NCI-H2196 treated with DMSO at 0.1 percent for 48 hours (cell line): ENCODE data around the gene SEC14L1.
"Not testable (repeated sequence)": the region's sequence is repeated elsewhere in the genome, so short reads cannot be mapped to it uniquely, and the experiment has no call there.

Experiments
- DNase-seq: peaks from one replicate; lab custom pipeline; 2025; ENCODE audit not compliant: unreplicated experiment; lab: John Stamatoyannopoulos, UW

The SEC14L1 gene

DNA sequence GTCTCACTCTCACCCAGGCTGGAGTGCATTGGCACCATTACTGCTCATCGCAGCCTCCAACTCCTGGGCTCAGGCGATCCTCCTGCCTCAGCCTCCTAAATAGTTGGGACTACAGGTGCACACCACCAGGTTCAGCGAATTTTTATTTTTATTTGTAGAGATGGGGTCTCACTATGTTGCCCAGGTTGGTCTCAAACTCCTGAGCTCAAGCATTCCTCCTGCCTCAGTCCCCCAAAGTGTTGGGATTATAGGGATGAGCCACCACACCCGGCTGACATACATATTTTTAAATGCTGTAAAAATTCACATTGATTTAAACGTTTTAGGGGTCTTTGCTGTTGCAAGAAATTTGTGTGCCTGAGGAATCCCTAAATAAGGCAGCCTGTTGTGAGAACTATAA, 24.8 kb upstream of the SEC14L1 start:
- no peak for DNase-seq

DNA sequence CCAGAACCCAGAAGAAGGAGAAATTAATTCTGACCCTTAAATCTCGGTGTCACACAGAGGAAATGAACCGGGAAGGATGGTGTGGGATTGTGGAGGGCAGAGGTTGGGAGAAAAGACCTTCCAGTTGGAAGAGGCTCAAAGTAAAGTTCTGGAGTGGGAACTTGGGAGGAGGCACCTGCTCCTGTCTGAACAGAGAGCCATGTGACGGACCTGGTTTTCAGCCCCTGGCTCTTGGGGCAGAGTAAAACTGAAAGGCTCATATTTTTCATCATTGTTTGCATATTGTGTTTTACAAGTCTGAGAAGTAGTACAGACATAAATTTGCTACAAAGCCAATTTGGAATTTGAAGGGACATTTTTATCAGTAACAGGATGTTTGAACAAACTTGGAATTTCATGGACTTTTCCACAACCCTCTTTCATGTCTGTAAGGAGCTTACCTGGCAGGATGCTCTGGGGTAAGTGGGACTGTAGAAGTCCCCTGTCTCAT, 24.4 kb upstream of the SEC14L1 start:
- no peak for DNase-seq

DNA sequence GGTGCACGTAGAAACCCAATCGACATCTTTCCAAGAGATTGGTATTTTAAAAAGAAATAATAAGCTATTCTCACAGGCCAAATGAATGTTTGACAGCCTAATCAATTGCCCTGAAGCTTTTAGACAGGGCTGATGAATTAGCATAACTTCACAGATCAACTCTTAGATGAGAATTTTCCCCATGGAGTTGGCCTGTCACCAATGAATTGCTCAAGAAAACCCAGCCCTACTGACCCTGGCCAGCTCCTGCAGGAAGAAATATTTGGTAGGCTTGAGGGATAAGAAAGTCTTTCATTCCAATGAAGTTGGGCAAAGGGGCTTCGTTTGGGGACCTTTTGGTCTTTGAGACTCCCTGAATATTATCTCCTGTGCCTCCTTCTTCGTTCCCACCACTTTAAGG, 23.4 kb upstream of the SEC14L1 start:
- no peak for DNase-seq

DNA sequence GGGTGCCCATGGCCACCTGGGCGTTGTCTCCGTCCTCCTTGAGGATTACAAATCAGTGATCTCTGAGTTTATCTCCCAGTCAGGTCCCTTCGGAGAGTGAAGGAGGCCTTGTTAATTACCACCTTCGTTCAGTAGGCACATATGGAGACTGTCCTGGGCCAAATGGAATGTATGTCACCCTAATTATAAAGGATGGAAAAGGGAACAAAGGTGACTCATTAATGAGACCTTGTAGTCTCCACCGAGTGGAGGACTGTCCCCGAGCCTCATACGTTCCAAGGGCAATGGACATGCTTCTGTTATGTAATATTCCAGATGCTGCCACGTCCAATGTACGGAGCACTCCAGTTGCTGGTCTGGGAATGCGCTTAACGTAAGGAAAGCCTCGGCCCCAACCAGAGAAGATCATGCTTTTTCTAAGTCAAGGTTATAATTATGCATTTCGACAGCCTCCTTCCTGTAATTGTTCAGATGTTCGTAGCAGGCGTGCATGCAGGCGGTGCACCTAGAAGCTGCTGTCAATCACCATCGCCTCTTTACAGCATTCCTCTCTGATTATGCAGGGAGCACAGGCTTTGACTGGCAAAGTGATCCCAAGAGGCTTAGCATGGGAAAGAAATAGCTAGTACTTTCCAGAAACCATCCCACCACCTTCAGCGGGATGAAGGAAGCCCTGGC, 22.4 kb upstream of the SEC14L1 start:
- DNase-seq = no peak

DNA sequence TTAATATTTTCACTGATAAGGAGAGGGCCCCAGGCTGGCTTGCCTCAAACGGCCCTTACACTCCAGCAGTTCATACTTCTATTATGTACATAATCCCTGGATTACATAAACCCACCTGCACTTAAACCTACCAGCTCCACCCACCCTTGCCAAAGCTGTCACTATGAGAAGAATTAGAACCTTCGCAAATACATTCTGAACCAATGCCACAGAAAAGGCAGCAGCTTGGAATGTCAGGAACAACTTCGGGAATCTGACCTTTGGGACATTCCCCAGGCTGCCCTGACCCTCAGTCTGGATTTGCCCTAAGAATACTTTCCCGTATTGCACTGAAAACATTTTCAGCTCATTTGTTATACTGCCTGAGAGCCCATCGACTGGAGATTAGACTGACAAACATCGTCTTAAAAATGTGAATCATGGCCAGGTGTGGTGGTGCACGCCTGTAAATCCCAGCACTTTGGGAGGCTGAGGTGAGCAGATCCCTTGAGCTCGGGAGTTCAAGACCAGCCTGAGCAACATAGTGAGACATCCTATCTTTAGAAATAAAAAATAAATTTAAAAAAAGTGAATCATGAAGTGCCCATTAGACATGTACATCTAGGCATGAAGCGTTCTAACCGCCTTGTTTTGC, 21.0 kb upstream of the SEC14L1 start:
- no peak for DNase-seq

DNA sequence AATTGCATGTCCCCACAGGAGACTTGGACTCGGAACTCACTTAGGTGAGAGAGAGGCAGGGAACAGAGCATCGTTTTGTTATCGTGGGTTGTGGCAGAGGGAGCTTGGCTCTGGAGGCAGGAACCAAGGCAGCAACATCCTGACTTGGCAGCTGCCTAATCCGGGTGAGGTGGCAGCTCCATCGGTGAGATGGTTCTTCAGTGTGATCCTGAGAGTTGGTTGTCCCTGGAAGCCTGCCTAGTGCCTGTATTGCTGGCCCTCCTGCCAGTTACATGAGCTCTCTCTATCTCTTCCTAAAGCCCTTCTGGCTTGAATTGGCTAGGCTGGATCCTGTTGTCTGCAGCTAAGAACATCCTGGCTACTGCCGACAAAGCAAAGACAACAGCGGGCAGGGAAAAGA, 19.9 kb upstream of the SEC14L1 start:
- DNase-seq = peak; percentile 79

DNA sequence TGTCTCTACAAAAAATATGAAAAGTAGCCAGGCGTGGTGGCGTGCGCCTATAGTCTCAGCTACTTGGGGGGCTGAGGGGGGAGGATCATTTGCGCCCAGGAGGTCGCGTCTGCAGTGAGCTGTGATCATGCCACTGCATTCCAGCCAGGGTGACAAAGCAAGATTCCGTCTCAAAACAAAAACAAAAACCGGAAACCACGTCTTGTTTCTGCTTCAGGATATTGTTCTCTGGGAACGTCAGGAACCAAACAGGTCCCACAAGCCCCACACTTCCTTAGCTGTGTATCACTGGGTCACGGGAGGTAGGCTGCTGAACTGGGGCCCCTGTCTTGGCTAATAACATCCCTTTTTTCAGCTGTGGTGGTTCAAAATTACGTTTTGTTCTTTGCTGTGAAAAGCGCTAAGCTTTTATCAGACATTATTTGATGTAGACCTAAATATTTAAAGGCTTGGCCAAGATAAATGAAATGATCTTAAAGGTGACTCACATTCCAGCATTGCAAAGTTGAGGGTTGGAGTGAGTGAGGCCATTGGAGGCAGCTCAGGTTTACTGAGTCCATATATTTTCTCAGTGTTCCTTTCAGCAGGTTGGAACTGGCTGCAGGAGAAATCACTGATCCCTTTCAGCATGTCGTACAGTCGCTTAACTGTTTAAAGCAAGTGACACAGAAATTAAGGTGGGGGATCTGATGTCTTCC, 16.4 kb upstream of the SEC14L1 start:
- DNase-seq = no peak

DNA sequence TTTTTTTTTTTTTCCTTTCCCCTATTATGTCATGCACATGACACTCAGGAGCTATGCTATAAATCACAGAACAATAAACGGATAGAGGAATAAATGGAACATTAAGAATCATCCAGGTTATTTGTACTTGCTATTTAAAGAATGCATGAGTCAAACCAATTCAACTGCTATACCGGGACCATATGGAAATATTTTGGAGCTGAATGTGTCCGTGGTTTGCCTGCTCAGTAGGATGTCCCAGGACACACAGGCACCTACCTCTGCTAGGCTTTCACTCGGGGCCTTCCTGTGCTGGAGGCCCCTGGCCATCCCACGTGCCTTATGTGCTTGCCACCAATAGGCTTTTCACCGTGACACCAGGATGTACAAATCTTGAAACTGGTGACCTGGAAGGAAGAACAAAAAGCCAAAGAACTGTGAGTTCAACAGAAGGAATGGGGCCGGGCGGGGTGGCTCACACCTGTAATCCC, 15.3 kb upstream of the SEC14L1 start:
- DNase-seq = no peak

DNA sequence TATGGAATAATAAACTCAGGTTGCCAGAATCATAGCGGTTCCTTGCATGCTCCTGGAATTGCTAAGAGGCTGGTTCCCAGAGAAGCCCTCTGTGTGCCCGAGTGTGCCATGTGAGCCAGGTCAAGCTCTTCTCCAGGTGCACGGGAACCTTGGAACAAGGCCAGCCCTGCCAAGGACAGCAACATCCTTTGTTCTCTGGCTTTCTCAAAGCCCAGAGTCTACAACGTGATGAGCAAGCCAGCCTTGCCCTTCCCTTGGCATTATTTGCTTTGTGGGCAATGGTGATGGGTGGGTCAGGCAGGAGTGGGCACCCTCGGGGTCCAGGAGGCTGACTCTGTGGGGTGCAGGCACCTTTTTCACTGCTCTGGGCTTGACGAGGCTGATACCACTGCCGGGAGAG, 14.2 kb upstream of the SEC14L1 start:
- DNase-seq = peak; percentile 91

DNA sequence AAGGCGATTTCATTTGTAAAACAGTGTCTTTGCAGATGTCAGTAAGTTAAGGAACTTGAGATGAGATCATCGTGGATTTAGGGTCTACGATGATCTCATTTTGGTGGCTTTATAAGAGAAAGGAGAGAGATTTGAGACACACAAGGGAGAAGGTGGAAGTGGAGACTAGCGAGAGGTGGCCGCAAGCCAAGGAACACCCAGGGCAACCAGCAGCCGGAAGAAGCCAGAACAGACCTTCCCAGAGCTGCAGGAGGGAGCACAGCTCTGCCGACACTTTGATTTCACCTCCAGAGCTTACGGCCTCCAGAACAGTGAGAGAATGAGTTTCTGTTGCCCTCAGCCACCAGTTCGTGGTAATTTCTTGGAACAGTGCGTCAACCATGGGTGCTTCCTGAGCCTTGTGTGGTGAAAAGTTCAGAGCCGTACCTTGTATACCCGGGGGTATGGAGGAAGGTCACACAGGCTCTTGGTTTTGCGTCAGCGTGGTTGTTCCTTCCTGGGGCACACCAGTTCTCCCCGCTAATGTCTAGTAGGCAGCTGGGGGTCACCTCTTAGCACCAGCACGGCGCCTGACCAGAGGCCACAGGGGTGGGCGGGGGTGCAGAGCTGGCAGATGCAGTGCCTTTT, 12.9 kb upstream of the SEC14L1 start:
- DNase-seq = no peak

DNA sequence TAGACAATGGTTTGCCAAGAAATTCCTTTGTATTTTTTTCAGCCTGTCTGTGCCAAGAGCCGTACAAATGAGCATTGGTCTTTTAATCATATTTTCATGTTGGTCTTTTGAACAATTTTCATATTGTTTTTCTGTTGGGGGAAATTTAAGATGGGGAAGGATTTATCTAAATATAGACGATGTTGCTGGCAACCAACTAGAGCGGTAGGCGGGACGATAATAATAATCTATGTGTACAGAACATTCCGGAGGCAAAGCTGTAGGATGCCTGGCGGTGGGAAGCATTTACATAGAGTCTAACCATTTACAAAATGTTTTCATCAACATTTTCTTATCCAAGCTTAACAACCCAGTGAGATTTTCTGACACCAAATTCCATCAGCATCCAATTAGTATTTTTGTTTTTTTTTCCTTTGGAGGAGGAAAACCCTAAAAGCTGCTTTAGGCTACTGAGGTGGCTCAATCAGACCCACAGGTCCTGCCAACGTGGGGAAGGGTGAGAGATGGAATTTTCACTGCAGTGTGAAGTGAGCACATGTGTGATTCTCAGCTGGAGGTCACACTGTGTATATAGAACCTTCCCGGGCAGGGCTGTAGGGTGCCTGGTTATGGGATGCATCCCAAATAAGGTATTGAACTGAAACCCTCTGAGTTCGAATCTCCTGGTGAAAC, 11.7 kb upstream of the SEC14L1 start:
- DNase-seq = no peak

DNA sequence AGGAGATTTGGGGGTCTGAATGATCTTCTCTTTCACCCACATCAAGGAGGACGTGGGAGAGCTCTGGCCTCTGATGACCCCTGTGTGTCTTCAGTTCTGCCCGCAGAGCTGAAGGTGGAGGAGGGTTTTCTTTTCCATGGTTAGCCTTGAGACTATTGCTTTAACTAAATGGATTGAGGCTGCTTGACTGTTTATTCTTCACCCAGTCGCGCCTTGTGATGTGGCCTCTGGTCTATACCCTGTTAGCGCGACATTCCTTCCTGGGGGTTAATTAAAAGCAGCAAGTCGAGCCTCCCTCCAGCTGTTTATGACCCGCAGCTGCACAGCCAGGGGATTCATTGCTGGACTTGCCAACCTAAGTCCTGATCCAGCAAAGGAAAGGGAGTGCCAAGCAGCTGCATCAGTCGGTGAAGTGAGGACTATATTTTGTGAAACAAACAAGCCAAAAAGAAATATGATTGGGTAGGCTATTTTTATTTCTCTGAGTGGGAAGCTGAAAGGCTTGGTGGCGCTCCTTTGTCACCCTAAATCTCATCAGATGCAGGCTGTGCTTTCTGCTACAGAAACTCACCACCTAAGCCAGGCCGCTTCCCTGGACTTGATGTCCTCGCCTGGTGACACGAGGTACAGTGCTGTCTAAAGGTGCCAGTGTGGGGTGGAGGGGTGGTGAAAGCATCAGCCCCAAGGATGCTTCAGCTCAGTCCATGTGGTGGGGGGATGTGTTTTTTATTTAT, 11.0 kb upstream of the SEC14L1 start:
- DNase-seq = no peak

DNA sequence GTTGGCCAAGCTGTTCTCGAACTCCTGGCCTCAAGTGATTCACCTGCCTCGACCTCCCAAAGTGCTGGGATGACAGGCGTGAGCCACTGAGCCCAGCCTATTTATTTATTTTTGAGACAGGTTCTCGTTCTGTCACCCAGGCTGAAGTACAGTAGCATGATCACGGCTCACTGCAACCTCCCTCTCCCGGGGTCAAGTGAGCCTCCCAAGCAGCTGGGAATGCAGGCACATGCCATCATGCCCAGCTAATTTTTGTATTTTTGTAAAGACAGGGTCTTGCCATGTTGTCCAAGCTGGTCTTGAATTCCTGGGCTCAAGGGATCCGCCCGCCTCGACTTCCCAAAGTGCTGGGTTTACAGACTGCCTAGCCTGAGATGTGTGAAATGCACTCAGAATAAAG, 10.2 kb upstream of the SEC14L1 start:
- DNase-seq = no peak

DNA sequence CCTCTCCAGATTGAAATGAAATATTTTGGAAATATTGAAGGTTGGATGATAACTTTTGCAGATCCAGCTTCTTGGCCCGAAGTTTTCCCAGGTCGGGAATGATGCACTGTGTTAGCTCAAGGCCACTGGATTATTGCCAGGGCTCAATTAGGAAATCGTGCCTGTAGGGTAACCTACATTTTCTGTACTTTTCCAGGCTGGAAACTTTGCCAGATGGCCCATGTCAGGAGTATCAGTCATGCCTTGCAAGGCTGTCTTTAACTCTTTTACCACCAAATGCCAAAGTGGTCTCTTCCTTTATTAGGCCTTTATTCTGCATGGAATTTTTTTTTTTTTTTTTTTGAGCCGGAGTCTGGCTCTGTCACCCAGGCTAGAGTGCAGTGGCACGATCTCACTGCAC, 8.9 kb upstream of the SEC14L1 start:
- DNase-seq = no peak

DNA sequence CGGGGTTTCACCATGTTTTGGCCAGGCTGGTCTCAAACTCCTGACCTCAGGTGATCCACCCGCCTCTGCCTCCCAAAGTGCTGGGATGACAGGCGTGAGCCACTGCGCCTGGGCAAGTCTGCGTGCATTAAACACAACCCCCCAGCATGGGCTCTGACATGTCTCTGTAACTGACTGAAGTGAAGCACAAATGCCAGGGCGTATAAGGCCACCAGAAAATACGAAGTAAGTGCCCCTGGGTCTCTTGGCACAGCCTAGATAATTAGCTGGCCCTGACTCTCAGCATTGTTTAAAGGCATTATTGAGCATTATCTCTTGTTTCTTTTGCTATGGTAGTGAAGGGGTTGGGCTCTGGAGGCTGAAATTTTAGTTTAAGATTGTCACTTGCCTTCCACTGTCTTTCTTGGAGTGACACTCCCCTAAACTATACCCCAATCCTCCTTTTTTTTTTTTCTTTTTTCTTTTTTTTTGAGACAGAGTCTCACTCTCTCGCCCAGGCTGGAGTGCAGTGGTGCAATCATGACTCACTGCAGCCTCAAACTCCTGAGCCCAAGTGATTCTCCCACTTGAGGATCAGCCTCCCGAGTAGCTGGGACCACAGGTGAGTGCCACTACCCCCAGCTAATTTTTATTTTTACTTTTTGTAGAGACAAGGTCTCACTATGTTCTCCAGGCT, 8.2 kb upstream of the SEC14L1 start:
- DNase-seq = no peak

DNA sequence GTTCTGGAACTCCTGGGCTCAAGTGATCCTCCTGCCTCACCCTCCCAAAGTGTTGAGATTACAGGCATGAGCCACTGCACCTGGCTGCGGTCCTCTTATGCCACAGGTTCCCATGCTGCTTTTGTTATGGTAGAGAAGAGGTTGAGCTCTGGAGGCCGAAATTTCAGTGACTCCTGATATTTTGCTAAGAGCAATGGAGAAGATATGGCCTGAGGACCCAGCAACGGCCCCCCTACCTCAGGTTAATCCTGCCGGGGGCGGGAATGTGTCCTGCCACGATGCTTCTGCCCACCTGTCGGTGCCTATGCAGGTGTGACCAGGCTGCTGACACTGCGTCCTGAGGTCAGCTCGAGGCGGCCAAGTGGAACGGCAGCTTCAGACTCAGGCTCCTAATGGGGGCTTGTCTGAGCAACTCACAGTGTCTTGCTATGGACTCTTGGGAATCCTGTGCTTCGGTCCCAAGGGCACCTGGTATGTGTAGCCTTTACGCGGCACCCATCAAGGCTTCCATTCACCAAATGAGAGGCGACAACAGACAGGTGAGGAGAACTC, 7.6 kb upstream of the SEC14L1 start:
- DNase-seq = no peak

DNA sequence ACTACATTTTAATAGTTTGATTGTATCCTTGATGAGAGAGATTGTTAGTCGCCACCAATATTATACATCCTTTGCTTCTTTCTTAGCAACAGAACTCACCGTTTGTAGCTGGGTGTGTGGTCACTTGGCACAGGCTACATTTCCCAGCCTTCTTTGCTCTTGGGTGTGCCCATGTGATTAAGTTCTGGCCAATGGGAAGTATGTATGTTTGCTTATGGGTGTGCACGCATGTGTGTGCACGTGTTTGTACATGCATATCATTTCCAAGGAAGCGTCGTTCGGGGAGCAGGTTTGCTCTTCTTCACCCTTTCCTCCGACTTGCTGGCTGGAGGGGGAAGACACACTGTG, 4.4 kb upstream of the SEC14L1 start:
- no peak for DNase-seq

DNA sequence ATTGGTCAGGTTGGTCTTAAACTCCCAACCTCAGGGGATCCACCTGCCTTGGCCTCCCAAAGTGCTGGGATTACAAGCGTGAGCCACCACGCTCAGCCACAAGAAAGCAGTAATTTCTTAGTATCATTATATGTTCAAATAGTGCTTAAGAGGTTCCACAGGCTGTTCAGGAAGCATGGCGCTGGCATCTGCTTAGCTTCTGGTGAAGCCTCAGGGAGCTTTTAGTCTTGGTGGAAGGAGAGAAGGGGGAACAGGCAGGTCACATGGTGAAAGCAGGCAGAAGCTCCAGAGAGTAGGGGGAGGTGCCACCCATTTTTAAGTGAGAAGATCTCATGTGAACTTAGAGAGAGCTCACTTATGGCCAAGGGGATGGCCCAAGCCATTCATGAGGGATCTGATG, 3.7 kb upstream of the SEC14L1 start:
- no peak for DNase-seq

DNA sequence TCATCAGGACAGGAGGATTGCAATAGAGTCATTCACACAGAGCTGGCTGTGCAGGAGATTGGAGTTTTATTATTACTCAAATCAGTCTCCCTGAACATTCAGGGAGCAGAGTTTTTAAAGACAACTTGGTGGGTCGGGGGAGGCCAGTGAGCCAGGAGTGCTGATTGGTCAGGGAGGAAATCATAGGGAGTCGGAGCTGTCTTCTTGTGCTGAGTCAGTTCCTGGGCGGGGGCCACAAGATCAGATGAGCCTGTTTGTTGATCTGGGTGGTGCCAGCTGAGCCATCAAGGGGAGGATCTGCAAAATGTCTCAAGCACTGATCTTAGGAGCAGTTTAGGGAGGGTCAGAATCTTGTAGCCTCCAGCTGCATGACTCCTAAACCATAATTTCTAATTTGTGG, 2.9 kb upstream of the SEC14L1 start:
- DNase-seq = not testable (repeated sequence)
